ENCODE results near the gene CDKN1C.

The CDKN1C gene

DNA sequence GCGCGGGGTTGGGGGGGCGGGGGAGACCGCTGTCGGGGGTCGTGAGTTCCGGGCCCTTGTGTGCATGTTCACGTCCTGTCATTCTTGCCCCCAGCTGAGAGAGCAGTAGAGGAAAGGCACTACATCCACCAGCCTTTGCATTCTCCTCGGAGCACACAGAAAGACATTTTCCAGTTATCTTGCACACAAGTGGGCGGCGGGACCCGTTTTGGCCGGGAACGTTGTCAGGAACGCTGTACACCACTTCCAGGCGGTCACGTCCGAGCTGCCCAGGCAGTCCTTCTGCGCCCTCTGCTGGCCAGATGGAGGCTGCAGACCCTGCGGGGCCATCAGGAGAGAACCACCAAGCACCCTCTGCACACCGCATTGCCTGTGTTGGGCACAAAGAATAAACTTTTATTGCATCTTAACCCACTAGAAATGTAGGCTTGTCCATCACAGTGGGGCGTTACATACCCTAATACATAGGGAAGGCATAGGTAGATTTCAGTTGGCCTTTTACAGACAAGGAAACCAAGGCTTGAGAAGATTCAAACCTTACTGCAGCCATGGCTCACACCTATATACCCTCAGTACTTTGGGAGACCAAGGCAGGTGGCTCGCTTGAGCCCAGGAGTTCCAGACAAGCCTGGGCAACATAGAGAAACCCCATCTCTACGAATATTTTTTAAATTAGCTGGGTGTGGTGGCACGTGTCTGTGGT is 2.8 kb upstream of the CDKN1C start:
- intact Hi-C loops (cut with DNase I; ENCODE audit: low total_unique reads) = loop anchor here (1.0 to 10.0 kb wide), 5 partner anchors 61 to 536 kb away; partner anchors contain the start of gene KCNQ1OT1

DNA sequence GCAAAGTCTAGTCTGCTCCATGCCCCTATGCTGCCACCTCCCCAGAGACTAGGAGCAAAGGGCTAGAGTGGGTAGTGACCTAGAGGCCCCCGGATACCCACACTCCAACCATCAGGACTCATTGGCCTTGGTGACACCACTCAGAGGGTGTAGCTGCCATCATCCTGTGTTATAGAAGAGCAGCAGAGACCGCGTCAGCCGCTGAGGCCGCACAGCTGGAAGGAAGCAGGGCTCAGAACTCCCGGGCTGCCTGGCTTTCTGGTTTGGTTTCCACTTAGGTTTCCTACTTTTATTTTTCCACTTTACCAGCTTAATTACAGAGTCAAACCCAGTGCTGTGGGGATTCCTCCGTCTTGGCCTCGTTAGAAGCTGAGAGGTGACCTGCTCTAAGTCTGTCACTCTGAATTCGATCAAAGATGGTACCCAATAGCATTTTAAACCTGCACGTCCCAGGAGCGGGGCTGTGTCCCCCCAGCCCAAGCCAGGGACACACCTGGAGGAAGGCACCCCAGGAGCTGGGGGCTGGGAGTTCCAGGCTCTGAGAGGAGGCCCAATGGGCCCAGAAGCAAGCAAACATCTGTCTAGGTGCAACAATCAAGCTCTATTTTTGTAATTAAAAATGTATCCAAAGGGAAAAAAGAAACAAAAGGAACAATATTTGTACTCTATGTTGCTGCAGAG is 2.1 kb upstream of the CDKN1C start:
- Histone ChIP-seq H3K27me3 (peaks cover 0 to 20% of the 10 kb centered on the region in 2 donors), H3K36me3 (no peaks in the 10 kb centered on the region), H3K4me1 (peaks cover 0 to 45% (median 23%) of the 10 kb centered on the region in 4 donors), H3K4me3 (no peak overlapping the region), H3K27ac (peak overlapping the region in 1 of 2 donors; percentile 35), H3K9me3 (no peaks in the 10 kb centered on the region)
- TF ChIP-seq, protein P1, sequence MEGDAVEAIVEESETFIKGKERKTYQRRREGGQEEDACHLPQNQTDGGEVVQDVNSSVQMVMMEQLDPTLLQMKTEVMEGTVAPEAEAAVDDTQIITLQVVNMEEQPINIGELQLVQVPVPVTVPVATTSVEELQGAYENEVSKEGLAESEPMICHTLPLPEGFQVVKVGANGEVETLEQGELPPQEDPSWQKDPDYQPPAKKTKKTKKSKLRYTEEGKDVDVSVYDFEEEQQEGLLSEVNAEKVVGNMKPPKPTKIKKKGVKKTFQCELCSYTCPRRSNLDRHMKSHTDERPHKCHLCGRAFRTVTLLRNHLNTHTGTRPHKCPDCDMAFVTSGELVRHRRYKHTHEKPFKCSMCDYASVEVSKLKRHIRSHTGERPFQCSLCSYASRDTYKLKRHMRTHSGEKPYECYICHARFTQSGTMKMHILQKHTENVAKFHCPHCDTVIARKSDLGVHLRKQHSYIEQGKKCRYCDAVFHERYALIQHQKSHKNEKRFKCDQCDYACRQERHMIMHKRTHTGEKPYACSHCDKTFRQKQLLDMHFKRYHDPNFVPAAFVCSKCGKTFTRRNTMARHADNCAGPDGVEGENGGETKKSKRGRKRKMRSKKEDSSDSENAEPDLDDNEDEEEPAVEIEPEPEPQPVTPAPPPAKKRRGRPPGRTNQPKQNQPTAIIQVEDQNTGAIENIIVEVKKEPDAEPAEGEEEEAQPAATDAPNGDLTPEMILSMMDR (IDR thresholded peaks at IDR 0.05) = no peak
- peak in 1 of 2 donors; percentile 65 for DNase-seq
- intact Hi-C loops (cut with DNase I; ENCODE audit: low total_unique reads) = loop anchor here (1.0 to 10.0 kb wide), 5 partner anchors 60 to 537 kb away; partner anchors contain the start of gene KCNQ1OT1

More for the DNA sequence above, 2.8 kb upstream of the CDKN1C start:
- Histone ChIP-seq H3K4me1 (peaks cover 0 to 41% (median 21%) of the 10 kb centered on the region in 4 donors), H3K27me3 (peaks cover 0 to 23% of the 10 kb centered on the region in 2 donors), H3K27ac (no peak overlapping the region), H3K4me3 (no peak overlapping the region), H3K9me3 (no peaks in the 10 kb centered on the region), H3K36me3 (no peaks in the 10 kb centered on the region)
- TF ChIP-seq, protein P1 (IDR thresholded peaks at IDR 0.05) = peak; percentile 98
- peak; percentile 94 to 95 for DNase-seq

DNA sequence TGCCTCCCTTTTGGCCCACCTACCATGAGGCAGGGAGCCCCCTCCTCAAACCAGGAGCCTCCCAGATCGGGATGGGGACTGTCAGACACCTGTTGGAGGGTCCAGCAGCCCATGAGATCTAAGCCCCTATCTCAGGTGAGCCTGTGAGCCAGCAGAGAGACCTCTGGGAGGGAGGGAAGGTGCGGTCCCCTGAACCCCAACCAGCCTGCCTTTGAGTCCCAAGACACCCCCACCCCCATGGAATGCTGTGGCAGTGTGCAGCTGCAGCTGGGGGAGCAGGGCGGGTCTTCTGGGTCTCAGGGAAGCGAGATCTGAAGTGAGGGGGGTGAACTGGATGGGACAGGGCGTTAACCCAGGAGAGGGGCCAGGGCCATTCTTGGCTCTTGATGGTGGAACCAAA is 1.4 kb upstream of the CDKN1C start:
- H3K4me3 ChIP-seq = peak overlapping the region in 1 of 2 donors; percentile 87
- H3K27ac ChIP-seq = peak overlapping the region; percentile 82 to 84
- intact Hi-C loops (cut with DNase I; ENCODE audit: low total_unique reads) = loop anchor here (5.0 to 10.0 kb wide), 4 partner anchors 60 to 538 kb away; partner anchors contain the start of gene KCNQ1OT1
- peaks cover 0 to 45% (median 17%) of the 10 kb centered on the region in 4 donors for H3K4me1 ChIP-seq
- no peaks in the 10 kb centered on the region for H3K9me3 ChIP-seq
- peaks cover 0 to 14% of the 10 kb centered on the region in 2 donors for H3K27me3 ChIP-seq
- TF ChIP-seq, protein P1 (IDR thresholded peaks at IDR 0.05) = no peak
- no peaks in the 10 kb centered on the region for H3K36me3 ChIP-seq
- DNase-seq = peak in 1 of 2 donors; percentile 66

DNA sequence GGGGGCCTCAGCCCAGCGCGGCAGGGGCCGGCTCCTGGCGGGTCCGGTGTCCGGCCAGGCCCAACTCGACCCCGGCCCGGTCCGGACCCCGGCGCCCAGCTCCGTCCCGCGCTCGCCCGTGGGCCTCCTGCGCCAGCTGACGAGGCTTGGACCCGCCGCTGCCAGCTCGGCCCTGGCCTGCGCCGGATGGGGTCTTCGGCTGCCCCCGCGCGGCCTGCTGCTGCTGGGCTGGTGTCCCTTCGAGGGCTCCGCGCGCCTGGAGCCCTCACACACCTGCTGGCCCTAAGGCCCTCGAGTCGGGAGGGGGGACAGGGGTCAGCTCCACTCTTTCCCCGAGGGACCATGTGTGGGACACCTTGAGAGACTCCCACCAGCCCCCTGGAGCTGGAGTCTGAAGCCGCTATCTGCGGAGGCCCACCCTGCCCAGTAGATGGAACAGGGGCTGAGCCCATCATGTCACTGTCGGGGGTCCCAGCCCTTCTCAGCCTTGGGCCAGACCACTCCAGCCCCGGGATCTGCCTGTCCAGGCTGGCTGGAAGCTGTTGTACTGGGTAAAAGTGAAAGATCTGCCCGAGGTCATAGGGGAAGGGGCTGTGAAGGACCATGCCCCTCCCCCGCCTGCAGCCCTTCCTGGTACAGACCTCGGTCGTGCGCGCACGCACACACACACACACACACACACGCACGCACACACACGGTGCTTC is 768 bp upstream of the CDKN1C start:
- H3K4me3 ChIP-seq = peak overlapping the region; percentile 87 to 89
- intact Hi-C loops (cut with DNase I; ENCODE audit: low total_unique reads) = loop anchor here (5.0 to 10.0 kb wide), 4 partner anchors 59 to 538 kb away; partner anchors contain the start of gene KCNQ1OT1
- H3K36me3 ChIP-seq = no peaks in the 10 kb centered on the region
- TF ChIP-seq, protein P1 (IDR thresholded peaks at IDR 0.05) = peak in 1 of 2 experiments; percentile 8
- H3K27ac ChIP-seq = peak overlapping the region; percentile 82 to 84
- peaks cover 0 to 8% of the 10 kb centered on the region in 2 donors for H3K27me3 ChIP-seq
- DNase-seq = peak in 1 of 2 donors; percentile 78
- no peaks in the 10 kb centered on the region for H3K9me3 ChIP-seq
- peaks cover 0 to 44% (median 14%) of the 10 kb centered on the region in 4 donors for H3K4me1 ChIP-seq

DNA sequence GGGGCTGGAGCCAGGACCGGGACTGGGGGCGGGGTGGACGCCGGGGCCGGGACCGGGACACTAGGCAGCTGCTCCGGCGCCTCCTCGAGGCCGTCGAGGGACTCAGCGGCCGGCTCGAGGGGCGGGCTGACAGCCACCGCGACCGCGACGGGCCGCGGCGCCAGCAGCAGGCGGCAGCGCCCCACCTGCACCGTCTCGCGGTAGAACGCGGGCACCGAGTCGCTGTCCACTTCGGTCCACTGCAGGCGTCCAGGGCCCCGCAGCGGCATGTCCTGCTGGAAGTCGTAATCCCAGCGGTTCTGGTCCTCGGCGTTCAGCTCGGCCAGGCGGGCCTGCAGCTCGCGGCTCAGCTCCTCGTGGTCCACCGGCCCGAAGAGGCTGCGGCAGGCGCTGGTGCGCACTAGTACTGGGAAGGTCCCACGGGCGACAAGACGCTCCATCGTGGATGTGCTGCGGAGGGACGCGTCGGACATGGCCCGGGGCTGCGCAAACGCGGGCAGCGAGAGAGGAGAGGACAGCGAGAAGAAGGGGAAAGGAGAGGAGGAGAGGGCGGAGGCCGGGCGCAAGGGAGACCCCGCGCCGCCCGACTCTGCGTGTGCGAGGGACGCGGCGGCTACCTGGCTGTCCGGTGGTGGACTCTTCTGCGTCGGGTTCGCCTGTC is 428 bp downstream of the CDKN1C start:
- intact Hi-C loops (cut with DNase I; ENCODE audit: low total_unique reads) = loop anchor here (5.0 to 10.0 kb wide), 4 partner anchors 58 to 540 kb away; partner anchors contain the start of gene KCNQ1OT1
- TF ChIP-seq, protein P1 (IDR thresholded peaks at IDR 0.05) = peak; percentile 18 to 22
- Histone ChIP-seq H3K27ac (peak overlapping the region; percentile 81 to 83), H3K4me3 (peak overlapping the region; percentile 87 to 89), H3K9me3 (no peaks in the 10 kb centered on the region), H3K27me3 (no peaks in the 10 kb centered on the region), H3K4me1 (peaks cover 0 to 36% (median 14%) of the 10 kb centered on the region in 4 donors), H3K36me3 (no peaks in the 10 kb centered on the region)
- peak in 1 of 2 donors; percentile 79 for DNase-seq

Data from tibial artery (tissue), 4 donors.